NCI-H128 (cell line): ENCODE measurements around the gene CDH23.

Source experiments
- DNase-seq: peaks from one replicate; lab custom pipeline; 2025; ENCODE audit not compliant: unreplicated experiment; lab: John Stamatoyannopoulos, UW

Gene CDH23

DNA sequence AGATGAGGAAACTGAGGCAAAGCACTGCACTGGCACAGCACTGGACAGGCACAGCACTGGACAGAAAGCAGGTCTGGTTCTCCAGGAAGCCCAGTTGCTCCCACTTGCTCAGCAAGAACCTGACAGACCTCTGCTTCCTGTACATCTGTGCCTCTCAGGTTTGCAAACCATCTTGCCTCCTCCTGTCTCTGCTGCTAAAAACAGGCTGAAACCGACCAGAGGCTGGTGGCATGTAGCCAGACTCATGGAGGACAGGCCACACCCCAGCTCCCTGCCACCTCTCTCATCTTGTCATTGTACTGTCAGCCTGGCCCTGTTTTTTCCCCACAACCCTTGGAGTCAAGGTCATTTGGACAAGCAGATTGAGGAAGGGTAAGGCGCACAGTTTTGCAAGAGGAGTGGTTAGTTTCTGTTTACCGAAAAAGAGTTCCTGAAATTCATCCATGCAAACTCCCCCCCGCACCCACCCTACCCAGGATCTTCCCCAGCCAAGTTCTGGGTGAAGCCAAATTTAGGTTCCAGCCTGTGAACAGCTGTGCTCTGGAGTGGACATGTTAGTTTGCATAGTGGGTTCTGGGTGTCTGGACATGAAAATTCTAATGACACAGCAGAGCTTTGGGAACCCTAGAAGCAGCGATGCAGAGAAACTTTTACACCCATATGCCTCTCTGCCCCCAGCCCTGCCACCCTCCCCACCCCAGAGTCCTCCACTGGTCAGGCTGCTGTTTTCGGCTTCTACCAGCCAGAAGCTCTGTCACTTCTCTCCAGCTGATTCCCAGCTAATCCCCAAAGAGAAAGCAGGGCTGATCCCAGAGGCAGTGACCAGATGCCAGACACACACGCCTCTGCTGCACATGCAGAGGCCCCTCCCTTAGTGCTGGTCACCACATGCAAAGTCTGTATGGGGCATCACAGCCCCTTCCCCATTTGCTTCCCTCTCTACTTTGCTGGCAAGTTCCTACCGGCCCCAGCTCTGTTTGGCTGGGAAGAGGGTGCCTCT is 331.3 kb downstream of the CDH23 start:
- no peak for DNase-seq

DNA sequence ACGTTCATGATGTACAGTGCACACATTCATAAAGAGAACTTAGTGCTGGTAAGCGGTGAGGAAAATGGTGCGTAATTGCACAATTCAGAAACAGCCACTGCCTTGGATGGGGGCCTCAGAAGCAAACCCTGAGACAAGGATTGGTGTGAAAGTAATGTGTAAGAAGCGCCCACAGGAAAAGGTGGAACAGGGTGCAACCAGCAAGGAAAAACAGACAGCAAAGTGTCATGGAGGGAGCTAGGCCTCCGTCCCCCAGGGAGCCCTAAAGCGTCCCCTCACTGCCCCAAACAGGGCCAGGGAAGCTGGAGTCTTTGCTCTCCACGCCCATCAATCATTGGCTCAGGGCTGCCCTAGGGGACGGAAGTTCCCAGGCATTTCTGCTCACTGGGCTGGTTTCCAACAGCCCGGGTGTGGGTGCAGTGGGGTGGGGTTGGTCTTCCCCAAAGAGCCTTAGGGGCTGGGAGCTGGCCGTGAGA is 332.5 kb downstream of the CDH23 start:
- no peak for DNase-seq

DNA sequence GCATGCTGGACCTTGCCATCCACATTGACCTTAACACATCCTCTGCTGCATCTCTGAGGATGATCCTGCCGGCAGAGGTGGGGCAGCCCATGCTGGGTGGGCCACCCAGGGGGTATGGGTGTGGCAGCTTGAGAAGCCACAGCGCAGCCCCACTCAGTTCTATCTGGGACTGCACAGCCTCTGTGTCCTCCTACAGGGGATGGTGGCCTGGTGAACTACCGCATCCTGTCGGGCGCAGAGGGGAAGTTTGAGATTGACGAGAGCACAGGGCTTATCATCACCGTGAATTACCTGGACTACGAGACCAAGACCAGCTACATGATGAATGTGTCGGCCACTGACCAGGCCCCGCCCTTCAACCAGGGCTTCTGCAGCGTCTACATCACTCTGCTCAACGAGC is 335.1 kb downstream of the CDH23 start:
- no peak for DNase-seq

DNA sequence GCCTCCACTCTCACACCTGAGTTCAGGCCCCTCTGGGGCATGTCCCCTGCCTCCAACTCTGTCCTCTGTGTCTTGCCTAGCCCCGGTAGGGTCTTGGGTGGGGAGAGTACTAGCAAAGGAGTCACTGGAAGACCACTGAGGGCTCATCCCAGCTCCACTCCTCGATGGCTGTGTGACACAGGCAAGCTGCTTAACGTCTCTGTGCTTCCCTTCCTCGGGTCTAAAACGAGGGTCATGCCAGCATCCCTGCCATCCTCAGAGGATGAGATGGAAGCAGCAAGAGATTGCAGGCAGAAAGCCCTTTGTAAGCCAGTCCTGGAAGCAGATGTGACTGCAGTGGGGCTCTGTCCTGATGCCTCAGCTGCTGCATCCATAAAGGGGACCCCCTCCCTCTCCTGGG is 338.1 kb downstream of the CDH23 start:
- DNase-seq: no peak

- no peak for DNase-seq
Measured at GRCh38 chr10:71735709-71736569, 339.2 kb downstream of the CDH23 start.

GRCh38 chr10:71736570-71736952 is 339.8 kb downstream of the CDH23 start:
- DNase-seq: no peak

GRCh38 chr10:71737001-71737833 is 340.5 kb downstream of the CDH23 start:
- no peak for DNase-seq

- DNase-seq: no peak
Measured at GRCh38 chr10:71737834-71738197, 341.1 kb downstream of the CDH23 start.

GRCh38 chr10:71739358-71739900 is 342.7 kb downstream of the CDH23 start:
- DNase-seq: no peak

DNA sequence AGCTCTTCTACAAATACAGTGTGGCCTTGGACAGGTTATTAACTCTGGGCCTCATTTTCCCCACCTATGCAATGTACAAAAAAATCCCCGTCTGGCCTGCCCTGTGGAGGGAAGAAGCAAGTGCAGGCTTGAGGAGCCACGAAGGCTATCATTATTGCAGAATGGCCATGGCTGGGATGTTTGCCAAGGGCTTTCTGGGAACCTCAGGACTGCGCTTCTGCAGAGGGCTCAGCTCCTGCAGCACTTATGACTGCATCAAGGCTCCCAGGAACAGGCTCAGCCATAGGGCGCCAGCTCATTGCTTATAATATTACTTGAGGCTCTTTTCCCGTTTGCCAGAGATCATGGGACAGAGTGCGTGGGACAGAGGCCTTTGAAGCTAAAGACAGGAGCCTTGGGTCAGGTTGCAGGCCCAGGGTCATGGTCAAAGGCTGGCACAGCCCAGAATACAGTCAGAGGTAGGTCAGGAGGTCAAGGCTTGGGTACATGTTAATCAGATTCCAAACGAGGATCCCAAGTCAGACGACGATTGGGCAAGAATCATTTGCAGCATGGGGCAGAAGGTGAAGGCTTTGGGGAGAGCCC is 343.4 kb downstream of the CDH23 start:
- DNase-seq: no peak

DNA sequence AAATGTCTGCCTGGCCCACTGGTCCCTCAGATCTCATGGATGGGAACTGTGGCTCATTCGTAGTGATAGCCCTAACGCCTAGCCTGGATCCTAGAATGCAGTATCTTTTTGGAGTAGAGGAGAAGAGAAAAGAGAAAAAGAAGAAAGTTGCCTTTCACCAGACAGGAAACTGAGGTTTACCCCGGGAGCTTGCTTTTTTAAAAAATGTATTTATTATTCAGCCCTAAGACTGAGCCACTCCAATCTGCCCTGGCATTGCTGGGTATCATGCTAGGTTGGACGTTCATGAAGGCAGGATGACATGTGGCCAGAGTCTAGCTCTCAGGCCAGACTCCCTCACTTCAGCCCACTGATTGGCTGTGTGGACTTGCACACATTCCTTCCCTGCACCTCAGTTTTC is 344.3 kb downstream of the CDH23 start:
- no peak for DNase-seq

DNA sequence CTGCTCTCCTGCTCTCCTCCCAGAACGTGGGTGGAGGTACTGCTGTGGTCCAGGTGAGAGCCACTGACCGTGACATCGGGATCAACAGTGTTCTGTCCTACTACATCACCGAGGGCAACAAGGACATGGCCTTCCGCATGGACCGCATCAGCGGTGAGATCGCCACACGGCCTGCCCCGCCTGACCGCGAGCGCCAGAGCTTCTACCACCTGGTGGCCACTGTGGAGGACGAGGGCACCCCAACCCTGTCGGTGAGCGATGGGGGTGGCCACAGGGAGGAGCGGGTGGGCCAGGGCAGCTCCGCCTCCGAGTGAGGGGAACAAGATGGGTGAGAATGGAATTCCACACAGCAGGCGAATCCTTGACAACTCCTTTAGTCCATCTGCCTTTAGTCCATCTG is 345.0 kb downstream of the CDH23 start:
- no peak for DNase-seq

- no peak for DNase-seq
Measured at GRCh38 chr10:71742301-71743088, 345.8 kb downstream of the CDH23 start.

DNA sequence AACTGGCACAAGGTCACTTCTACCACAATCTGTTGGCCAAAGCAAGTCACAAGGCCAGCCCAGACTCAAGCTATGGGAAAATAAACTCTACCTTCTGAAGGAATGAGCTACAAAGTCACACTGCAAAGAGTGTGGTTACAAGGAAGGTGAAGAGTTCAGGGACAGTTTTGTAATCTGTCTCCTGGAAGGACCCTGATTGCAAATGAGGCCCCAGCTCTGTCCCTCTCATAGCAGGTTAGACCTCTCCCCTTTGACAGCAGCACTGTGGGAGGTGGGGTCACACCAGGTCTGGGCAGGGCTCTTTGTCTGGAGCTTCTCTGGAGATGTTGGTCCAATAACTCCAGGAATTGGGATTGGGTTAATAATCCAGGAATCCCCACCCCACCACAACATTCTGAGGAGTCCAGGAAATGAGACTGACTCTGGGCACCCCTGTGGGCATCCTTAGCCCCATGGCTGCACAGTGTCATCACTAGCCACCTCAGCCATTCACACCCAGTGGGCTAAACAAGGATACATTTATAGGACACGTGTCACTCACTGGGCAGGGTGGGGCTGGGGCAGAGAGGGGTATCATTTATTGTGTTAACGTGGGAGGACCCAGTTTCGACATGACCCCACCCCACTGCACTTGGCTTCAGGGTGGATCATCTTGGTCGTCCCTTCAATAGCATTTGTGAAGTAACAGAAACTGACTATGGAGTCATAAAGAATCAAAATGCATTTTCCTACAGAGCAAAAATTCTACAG is 346.5 kb downstream of the CDH23 start:
- no peak for DNase-seq

DNA sequence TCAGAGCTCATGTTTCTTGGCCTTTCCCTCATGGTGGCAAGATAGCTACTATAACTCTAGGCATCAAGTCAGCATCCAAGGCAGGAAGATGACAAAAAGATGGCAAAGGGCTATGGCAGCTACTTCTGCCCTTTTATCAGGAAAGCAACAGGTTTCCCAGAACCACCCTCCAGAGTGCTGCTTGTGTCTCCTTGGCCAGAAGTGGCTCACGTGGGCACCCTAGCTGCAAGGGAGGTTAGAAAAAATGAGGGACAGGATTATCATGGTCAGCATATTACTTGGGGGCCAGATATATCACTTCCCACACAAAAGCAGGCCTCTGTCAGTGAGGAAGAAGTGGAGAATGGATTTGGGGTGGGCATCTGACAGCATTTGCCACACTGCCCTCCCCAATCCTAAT is 347.1 kb downstream of the CDH23 start:
- no peak for DNase-seq

DNA sequence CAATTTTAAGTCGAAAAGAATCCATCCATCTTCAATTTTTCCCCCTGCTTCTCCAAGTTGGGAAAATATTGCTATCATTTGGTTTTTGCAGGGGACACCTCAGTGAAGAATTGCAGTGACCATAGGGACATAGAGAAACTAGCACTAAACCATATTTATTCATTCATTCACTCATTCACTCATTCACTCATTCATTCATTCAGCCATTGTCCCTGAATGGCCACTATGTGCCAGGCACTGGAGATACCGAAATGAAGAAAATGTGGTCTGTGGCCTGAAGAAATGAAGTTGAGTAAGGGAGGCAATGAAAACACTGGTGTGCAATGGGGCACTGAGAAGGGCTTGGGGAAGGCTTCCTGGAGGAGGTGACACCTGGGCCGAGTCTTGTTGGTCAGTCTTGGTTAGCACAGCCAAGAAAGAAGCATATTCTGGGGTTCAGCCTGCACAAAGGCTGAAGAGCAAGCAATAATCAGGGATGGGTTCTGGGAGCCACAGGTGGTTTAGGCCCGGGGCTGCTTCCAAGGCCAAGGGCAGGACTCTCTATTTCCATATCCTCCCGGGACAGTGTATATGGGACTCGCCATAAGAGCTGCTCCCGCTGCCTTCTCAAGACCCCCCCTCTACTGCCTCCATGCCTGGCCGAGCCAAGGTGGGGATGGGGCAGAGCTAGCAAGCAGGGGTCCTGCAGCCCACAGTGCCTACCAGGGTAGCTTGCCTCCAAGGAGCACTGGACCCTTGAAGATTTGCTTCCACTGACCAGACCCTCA is 348.4 kb downstream of the CDH23 start:
- no peak for DNase-seq

DNA sequence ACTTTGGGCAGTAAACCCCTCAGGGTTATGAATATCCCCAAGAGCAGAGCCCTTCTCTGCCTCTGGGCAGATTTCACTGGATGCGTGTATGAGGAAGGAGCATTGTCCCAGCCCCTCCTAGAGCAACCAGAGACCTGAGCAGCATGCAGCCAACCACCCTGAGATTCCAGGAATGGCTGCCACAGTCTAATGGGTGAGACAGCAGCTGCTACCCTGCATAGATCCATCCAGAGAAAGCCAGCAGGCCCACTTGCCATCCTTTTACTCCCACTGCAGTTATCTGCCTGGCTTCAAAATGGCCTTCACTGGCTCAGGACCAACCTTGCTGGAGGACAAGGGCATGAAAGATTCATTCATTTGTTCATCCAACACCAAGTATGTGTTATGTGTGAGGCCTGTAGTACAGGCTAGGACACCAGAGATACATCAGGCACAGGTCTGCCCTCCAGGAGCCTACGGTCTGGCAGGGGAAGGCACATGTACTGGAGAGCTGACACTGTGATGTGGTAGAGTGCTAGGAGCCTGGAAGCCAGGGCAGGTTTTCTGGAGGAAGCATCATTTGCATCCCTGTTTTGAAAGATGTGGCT is 349.0 kb downstream of the CDH23 start:
- no peak for DNase-seq
